Activated T-cell treated with anti-CD3 and anti-CD28 coated beads for 24 hours (primary cell): Measurements from ENCODE around the gene ARHGAP9.
"Not testable (repeated sequence)": the region's sequence is repeated elsewhere in the genome, so short reads cannot be mapped to it uniquely, and the experiment has no call there.

Source experiments
- DNase-seq: peaks from one replicate; pipeline ENCODE4 v3.0.0-alpha.2; 2020; ENCODE audit warnings: low read depth

Gene ARHGAP9

DNA sequence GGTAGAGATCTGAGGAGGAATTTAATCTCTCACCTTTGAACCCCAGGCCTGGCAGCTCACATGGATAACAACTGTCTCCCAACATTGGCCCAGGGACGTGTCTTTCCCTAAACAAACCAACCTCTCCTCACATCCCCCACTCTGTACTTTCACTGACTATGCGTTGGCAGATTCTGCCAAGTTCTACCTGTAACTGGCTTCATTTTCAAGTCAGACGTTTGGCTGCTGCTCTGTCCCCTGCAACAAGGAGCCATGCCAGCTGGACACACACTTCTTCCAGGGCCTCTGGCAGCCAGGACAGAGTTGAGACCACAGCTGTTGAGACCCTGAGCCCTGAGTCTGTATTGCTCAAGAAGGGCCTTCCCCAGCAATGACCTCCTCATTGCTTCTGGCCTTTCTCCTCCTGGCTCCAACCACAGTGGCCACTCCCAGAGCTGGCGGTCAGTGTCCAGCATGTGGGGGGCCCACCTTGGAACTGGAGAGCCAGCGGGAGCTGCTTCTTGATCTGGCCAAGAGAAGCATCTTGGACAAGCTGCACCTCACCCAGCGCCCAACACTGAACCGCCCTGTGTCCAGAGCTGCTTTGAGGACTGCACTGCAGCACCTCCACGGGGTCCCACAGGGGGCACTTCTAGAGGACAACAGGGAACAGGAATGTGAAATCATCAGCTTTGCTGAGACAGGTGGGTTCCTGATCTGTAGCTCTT is 45.0 kb downstream of the ARHGAP9 start, which contains the start of gene INHBC:
TSS of gene INHBC (plus strand) at position 268 of the 707 bp plus-strand sequence. CDS start at position 371, 103 bp downstream.
- DNase-seq = no peak

- DNase-seq = no peak
Measured at GRCh38 chr12:57433370-57433769, 46.3 kb downstream of the ARHGAP9 start.

- no peak for DNase-seq
Measured at GRCh38 chr12:57431654-57432188, 47.9 kb downstream of the ARHGAP9 start.

DNA sequence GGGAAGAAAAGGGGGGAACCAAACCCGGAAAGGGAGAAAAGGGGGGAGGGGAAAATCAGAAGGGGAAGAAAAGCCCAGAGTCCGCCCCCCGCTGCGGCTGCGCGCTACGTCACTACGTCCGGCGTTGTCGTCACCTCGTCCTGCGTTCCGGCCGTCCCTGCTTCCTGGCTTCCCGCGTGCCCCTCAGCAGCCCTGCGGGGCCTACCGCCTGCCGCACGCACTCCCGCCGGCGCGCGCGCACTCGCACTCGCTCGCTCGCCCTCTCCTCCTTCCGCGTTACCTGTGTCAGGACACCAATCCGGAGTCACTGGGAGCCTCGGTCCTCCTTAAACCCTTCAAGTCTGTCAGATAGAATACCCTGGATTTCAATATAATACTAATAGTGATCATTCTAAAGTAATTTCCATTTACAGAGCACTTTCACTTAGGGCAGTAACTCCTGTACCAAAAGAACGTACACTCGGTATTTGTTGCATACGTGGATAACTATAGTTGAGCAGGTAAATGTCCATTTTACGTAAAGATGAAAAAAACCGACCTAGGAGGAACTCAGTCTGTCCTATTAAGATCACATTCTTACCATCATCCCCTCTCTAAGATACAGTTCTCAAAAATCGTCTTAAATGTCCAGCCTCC is 48.6 kb downstream of the ARHGAP9 start, which contains the start of gene R3HDM2:
TSS of gene R3HDM2 (minus strand) at position 113 of the 636 bp plus-strand sequence. CDS start 120,615 bp downstream, outside the sequence.
- peak; percentile 95 for DNase-seq

GRCh38 chr12:57430112-57430930 is 49.3 kb downstream of the ARHGAP9 start:
- no peak for DNase-seq

GRCh38 chr12:57429473-57430111 is 50.1 kb downstream of the ARHGAP9 start:
- DNase-seq = no peak

DNA sequence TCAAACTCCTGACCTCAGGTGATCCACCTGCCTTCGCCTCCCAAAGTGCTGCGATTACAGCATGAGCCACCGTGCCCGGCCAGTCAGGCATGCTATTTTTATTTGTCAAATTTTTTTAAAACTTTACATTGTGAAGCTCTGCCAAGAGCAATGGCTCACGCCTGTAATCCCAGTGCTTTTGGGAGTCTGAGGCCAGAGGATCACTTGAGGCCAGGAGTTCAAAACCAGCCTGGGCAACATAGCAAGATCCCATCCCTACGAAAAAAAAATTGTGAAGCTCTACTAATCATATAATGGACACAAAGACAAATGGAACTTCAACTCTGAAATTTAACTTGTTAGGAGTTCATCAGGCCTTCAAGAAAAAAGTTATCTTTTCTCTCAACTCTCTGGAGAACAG is 50.7 kb downstream of the ARHGAP9 start:
- no peak for DNase-seq

GRCh38 chr12:57426948-57427347 is 52.7 kb downstream of the ARHGAP9 start:
- DNase-seq = not testable (repeated sequence)
